Chondrocyte (in vitro differentiated cells): ENCODE measurements around the gene SLC17A7. TPM values are rescaled to one million over a fixed set of nuclear protein-coding genes. Genes with fewer than 3 reads are reported as not detected.

ENCODE experiments used
- DNase-seq: peaks from one replicate; pipeline ENCODE4 v3.0.0; 2021; ENCODE audit warnings: mixed read lengths, low spot score
- H3K27ac Mint-ChIP-seq: one replicate; pipeline ENCODE4 v1.8.0; 2021; ENCODE audit warnings: mild to moderate bottlenecking, moderate library complexity, mixed read lengths; ENCODE audit not compliant: unreplicated experiment
- H3K27me3 Mint-ChIP-seq: 2 replicates; pipeline ENCODE4 v1.8.0; 2021; ENCODE audit warnings: low read depth, mixed read lengths
- H3K36me3 Mint-ChIP-seq: 2 replicates; pipeline ENCODE4 v1.8.0; 2021; ENCODE audit warnings: low read depth, mixed read lengths
- H3K4me1 Mint-ChIP-seq: 2 replicates; pipeline ENCODE4 v1.8.0; 2021; ENCODE audit warnings: low read depth, mild to moderate bottlenecking, mixed read lengths
- H3K4me3 Mint-ChIP-seq: one replicate; pipeline ENCODE4 v1.8.0; 2021; ENCODE audit warnings: mild to moderate bottlenecking, moderate library complexity, mixed read lengths; ENCODE audit not compliant: unreplicated experiment
- H3K9me3 Mint-ChIP-seq: 2 replicates; pipeline ENCODE4 v1.8.0; 2021; ENCODE audit warnings: low read depth, mixed read lengths
- total RNA-seq: library from RNA; stranded (reverse); gene quantifications from 3 replicates; pipeline ENCODE4 v1.2.1, GENCODE V29; 2021
- TF ChIP-seq, protein P1 (sequence below): fragments of 200-600 bp; sonication (generic); IDR thresholded peaks from 2 replicates; pipeline ENCODE4 v1.5.0; 2021; ENCODE audit warnings: antibody characterized with exemption, mild to moderate bottlenecking, moderate library complexity

Gene SLC17A7
- total RNA-seq, 1 donor from 2014 or later = 0.47 TPM

DNA sequence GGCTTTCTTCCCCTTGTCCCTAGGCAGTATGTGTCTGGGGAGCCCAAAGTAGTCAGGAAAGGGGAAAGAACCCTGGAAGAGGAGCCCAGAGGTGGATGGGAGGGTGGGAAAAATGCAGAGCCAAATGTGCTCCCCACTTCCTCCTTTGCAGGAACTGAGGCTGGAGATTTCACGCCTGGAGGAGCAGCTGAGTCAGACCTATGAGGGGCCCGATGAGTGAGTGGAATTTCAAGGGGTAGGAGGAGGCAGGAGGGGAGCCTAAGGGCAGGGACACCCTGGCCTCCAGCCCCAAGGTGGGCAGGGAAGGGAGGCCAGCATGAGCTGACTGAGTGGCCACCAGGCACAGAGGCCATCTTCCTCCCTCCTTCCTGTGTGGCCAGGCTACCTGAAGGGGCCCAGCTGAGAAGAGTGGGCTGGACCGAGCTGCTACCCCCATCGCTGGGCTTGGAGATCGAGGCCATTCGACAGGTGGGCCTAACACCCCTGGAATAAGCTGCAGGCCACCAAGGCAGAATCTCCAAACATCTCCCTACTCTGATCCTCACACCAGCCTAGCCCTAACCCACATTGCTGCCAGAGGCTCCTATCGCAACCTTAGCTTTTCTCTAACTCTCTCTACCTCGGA lies 32.4 kb downstream of the SLC17A7 start:
- no peaks in the 10 kb centered on the region for H3K36me3 Mint-ChIP-seq
- H3K4me3 Mint-ChIP-seq = no peak overlapping the region
- peaks cover under 1% of the 10 kb centered on the region for H3K4me1 Mint-ChIP-seq
- no peaks in the 10 kb centered on the region for H3K9me3 Mint-ChIP-seq
- H3K27me3 Mint-ChIP-seq = peaks cover 3% of the 10 kb centered on the region
- DNase-seq = no peak
- TF ChIP-seq, protein P1, sequence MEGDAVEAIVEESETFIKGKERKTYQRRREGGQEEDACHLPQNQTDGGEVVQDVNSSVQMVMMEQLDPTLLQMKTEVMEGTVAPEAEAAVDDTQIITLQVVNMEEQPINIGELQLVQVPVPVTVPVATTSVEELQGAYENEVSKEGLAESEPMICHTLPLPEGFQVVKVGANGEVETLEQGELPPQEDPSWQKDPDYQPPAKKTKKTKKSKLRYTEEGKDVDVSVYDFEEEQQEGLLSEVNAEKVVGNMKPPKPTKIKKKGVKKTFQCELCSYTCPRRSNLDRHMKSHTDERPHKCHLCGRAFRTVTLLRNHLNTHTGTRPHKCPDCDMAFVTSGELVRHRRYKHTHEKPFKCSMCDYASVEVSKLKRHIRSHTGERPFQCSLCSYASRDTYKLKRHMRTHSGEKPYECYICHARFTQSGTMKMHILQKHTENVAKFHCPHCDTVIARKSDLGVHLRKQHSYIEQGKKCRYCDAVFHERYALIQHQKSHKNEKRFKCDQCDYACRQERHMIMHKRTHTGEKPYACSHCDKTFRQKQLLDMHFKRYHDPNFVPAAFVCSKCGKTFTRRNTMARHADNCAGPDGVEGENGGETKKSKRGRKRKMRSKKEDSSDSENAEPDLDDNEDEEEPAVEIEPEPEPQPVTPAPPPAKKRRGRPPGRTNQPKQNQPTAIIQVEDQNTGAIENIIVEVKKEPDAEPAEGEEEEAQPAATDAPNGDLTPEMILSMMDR = no peak
- no peak overlapping the region for H3K27ac Mint-ChIP-seq

DNA sequence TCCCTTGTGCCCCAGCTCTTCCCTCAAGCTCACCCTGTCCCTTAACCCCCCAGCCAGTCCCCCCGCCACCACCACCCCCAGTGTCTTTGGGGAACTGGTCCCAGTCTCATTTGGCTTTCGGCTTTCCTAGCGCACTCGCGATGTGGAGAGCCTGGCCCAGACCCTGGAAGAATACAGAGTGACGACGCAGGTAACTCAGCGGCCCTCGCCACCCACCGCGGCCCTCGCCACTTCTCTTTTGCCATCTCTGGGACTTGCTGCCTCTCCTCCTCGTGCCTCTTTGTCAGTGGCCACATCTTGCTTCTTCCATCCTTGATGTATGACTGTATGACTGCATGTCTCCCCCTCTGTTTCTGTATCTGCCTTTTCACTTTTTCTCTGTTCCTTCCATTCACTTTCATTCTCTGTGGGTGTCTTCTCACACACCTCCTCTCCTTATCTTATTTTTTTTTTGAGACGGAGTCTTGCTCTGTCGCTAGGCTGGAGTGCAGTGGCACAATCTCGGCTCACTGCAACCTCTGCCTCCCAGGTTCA lies 33.8 kb downstream of the SLC17A7 start:
- no peak overlapping the region for H3K27ac Mint-ChIP-seq
- no peaks in the 10 kb centered on the region for H3K9me3 Mint-ChIP-seq
- DNase-seq = no peak
- H3K4me1 Mint-ChIP-seq = peaks cover 7% of the 10 kb centered on the region
- TF ChIP-seq, protein P1 = no peak
- no peaks in the 10 kb centered on the region for H3K36me3 Mint-ChIP-seq
- H3K4me3 Mint-ChIP-seq = no peak overlapping the region
- H3K27me3 Mint-ChIP-seq = peaks cover 3% of the 10 kb centered on the region

DNA sequence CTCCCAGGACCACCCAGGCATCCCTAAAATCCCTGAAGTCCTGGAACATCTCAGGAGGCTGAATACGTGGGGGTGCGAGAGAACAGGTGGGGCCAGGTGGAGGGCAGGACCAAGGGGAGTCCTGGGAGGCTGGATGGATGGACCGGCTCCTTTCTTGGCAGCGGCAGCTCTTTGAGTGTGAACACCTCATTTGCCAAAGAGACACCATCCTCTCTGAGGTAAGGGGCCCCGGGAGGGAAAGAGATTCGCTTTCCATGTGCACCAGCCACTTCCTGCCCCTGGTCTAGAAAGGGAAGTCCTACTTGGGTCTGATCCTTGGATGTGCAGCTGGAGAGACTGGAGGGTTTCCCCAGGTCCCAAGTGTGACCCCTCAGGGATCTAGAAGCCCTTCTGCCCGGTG lies 34.2 kb downstream of the SLC17A7 start:
- H3K27me3 Mint-ChIP-seq = peaks cover 2% of the 10 kb centered on the region
- TF ChIP-seq, protein P1 = no peak

DNA sequence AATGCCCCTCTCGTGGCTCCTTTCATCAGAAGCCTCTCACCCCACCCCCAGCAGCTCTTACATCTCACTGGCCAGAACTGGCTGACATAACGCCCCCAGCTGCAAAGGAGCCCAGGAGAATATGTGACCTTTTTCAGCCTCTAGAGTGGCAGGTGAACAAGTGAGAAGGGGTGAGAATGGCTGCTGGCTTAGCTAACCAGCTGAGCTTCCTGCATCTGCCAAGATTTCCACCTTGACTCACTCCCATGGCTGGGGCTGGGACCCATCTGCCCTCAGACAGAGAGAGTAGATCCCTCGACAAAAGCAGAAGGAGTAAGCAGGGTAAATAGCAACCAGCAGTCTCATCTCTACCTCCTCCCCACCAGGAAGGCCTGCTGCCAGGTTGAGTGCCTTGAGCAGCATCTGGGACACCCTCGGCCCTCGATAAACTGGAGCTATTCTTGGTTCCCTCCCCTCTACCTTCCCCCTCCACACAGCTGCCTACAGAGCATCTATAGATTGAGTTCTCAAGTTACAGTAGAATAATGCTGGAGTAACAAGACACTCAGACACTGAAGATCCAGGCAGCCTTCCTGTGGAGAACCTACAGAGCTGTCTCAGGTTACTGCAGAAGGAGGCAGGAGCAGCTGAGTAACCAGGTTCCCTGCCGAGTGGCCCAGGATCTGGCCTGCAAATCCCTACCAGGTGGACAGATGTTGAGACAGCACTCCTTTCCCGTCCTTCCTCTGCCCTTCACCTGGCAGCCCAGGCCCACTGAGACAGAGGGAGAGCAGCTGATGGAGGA lies 37.7 kb downstream of the SLC17A7 start:
- no peaks in the 10 kb centered on the region for H3K9me3 Mint-ChIP-seq
- H3K27me3 Mint-ChIP-seq = peaks cover 2% of the 10 kb centered on the region
- H3K4me1 Mint-ChIP-seq = peaks cover 7% of the 10 kb centered on the region
- no peak for DNase-seq
- no peaks in the 10 kb centered on the region for H3K36me3 Mint-ChIP-seq
- H3K4me3 Mint-ChIP-seq = no peak overlapping the region
- TF ChIP-seq, protein P1 = no peak
- H3K27ac Mint-ChIP-seq = peak overlapping the region; percentile 59

More for the DNA sequence above, 34.2 kb downstream of the SLC17A7 start:
- Mint-ChIP-seq H3K4me3 (no peak overlapping the region), H3K36me3 (no peaks in the 10 kb centered on the region), H3K4me1 (peaks cover 7% of the 10 kb centered on the region), H3K9me3 (no peaks in the 10 kb centered on the region), H3K27ac (no peak overlapping the region)
- no peak for DNase-seq

DNA sequence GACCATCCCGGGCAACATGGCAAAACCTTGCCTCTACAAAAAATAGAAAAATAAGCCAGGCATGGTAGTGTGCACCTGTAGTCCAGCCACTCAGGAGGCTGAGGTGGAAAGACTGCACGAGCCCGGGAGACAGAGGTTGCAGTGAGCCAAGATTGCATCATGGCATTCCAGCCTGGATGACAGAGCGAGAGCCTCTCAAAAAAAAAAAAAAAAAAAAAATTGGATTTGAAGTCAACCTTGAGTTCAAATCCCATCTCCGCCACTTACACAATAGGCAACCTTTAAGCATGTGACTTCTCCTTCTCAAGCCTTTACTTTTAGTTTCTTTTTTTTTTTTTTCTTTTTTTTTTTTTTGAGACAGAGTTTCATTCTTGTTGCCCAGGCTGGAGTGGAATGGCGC lies 41.3 kb downstream of the SLC17A7 start:
- Mint-ChIP-seq H3K27me3 (peaks cover 2% of the 10 kb centered on the region), H3K27ac (no peak overlapping the region), H3K4me1 (peaks cover 7% of the 10 kb centered on the region), H3K9me3 (no peaks in the 10 kb centered on the region), H3K36me3 (no peaks in the 10 kb centered on the region), H3K4me3 (no peak overlapping the region)
- no peak for DNase-seq
- TF ChIP-seq, protein P1 = no peak
